ENCODE measurements around the gene TRPV5.

DNA sequence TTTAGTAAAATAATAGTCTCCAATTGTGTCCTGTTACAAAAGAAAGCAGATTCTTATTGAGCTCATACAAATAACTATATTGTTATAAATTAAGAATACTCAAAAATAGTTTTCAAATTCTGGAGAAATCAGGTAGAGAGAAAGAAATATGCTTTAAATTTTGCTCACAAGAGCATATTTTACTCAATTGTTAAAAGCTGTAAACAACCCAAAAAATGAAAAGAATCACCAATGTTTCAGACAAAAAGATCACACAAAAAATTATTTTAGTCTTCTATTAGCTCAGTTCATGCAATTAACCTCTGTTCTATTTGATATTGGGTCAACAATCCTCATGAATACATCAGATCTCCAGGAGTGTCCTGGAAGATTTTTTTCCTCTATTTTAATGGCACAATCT is 29.4 kb downstream of the TRPV5 start:
- no peak for TF ChIP-seq EZH2 (IDR thresholded peaks at IDR 0.05)
- no peak for TF ChIP-seq POLR2AphosphoS5 (IDR thresholded peaks at IDR 0.05; ENCODE audit: borderline replicate concordance, low read depth, low read length)
- no peak for TF ChIP-seq FOXP2 (optimal IDR thresholded peaks at IDR 0.05; ENCODE audit: control extremely low read depth, extremely low read length, insufficient read depth)

Data from SK-N-MC (cell line).